ENCODE results near the gene ZFPL1.

ZFPL1 gene

DNA sequence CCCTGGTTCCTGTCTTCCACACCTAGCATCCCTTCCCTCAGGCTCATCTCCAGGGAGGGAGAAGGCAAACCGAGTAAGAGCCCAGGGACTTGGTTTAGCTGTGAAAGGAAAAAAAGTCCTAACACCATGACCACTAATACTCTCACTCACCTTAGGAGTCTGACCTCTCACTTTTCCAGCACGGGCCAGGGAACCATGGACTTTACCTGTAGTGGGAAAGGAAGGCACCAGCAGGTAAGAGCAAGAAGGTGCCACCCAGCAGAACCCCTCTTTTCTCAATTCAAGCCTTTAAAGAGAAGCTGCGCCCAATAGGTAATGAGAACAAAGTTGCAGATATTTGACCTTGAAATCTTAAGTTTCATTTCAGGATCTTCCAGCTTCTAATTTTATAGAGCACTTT is 36.8 kb downstream of the ZFPL1 start:
- no peak for TF ChIP-seq ISL1 (CRISPR knock-in tag; IDR thresholded peaks at IDR 0.05)
- no peak for TF ChIP-seq GLIS3 (CRISPR knock-in tag; IDR thresholded peaks at IDR 0.05)
- TF ChIP-seq CSDC2 (CRISPR knock-in tag; IDR thresholded peaks at IDR 0.05), result no peak
- no peak for TF ChIP-seq ZFP3 (CRISPR knock-in tag; IDR thresholded peaks at IDR 0.05)
- TF ChIP-seq ZFP30 (CRISPR knock-in tag; IDR thresholded peaks at IDR 0.05), result no peak
- no peak for TF ChIP-seq BACH2 (CRISPR knock-in tag; IDR thresholded peaks at IDR 0.05; ENCODE audit: borderline replicate concordance)
- TF ChIP-seq TCF4 (CRISPR knock-in tag; IDR thresholded peaks at IDR 0.05; ENCODE audit: borderline replicate concordance), result no peak
- TF ChIP-seq POU6F1 (CRISPR knock-in tag; IDR thresholded peaks at IDR 0.05; ENCODE audit: borderline replicate concordance, low read depth), result no peak
- TF ChIP-seq PPARA (CRISPR knock-in tag; IDR thresholded peaks at IDR 0.05; ENCODE audit: borderline replicate concordance), result no peak
- TF ChIP-seq RARB (CRISPR knock-in tag; IDR thresholded peaks at IDR 0.05), result no peak
- TF ChIP-seq ARNTL (CRISPR knock-in tag; IDR thresholded peaks at IDR 0.05; ENCODE audit: borderline replicate concordance, low read depth), result no peak
- TF ChIP-seq TSHZ2 (CRISPR knock-in tag; IDR thresholded peaks at IDR 0.05), result no peak
- no peak for TF ChIP-seq TOX (CRISPR knock-in tag; IDR thresholded peaks at IDR 0.05; ENCODE audit: borderline replicate concordance)
- no peak for ATAC-seq

- TF ChIP-seq TSHZ2 (CRISPR knock-in tag; IDR thresholded peaks at IDR 0.05) (no peak), OSR1 (CRISPR knock-in tag; IDR thresholded peaks at IDR 0.05) (no peak), ZC3H10 (CRISPR knock-in tag; IDR thresholded peaks at IDR 0.05) (no peak), RARB (CRISPR knock-in tag; IDR thresholded peaks at IDR 0.05) (no peak), PPARA (CRISPR knock-in tag; IDR thresholded peaks at IDR 0.05; ENCODE audit: borderline replicate concordance) (no peak), ZNF70 (CRISPR knock-in tag; IDR thresholded peaks at IDR 0.05) (no peak)
- TF ChIP-seq, protein P1, sequence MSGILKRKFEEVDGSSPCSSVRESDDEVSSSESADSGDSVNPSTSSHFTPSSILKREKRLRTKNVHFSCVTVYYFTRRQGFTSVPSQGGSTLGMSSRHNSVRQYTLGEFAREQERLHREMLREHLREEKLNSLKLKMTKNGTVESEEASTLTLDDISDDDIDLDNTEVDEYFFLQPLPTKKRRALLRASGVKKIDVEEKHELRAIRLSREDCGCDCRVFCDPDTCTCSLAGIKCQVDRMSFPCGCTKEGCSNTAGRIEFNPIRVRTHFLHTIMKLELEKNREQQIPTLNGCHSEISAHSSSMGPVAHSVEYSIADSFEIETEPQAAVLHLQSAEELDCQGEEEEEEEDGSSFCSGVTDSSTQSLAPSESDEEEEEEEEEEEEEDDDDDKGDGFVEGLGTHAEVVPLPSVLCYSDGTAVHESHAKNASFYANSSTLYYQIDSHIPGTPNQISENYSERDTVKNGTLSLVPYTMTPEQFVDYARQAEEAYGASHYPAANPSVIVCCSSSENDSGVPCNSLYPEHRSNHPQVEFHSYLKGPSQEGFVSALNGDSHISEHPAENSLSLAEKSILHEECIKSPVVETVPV (CRISPR knock-in tag; IDR thresholded peaks at IDR 0.05), result no peak
- TF ChIP-seq, protein P2, sequence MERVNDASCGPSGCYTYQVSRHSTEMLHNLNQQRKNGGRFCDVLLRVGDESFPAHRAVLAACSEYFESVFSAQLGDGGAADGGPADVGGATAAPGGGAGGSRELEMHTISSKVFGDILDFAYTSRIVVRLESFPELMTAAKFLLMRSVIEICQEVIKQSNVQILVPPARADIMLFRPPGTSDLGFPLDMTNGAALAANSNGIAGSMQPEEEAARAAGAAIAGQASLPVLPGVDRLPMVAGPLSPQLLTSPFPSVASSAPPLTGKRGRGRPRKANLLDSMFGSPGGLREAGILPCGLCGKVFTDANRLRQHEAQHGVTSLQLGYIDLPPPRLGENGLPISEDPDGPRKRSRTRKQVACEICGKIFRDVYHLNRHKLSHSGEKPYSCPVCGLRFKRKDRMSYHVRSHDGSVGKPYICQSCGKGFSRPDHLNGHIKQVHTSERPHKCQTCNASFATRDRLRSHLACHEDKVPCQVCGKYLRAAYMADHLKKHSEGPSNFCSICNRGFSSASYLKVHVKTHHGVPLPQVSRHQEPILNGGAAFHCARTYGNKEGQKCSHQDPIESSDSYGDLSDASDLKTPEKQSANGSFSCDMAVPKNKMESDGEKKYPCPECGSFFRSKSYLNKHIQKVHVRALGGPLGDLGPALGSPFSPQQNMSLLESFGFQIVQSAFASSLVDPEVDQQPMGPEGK (CRISPR knock-in tag; IDR thresholded peaks at IDR 0.05; ENCODE audit: borderline replicate concordance), result no peak
- ATAC-seq, result no peak
These were observed 37.4 kb downstream of the ZFPL1 start for GRCh38 chr11:65121447-65121864.

DNA sequence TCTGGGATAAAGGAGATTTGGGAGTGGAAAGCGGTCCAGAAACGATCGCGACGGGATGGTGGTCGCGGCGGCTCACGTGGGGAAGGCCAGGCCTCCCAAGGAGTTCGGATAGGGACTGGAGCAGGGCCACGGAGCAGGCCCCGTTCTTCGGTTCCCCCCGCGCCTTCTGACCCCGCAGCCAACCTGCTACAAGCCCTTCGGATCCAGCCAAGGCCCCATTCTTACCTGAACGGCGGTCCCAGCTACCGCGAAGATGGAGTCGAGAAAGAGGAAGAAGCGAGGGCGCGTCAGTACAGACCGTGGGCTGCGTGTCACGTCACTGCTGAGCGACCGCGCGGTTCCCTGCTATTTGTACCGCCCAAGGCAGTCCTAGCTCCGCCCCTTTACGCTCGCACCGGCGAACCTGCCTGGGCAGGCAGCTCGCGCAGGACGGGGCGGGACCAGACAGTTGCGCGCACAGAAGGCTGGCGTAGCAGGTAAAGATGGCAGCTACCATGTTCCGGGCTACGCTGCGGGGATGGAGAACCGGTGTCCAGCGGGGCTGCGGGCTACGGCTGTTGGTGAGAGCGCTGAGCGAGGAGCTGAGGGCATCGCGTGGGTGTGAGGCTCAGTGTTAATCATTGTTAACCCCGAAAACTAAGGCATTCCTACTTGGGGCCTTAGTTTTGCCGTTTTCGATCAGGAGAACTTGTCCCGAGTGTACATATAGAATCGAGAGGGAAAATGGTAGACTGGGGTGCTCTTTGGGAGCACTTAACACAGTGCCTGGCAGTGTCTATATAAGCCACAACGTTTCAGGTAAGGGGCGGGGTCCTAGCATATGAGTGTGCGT is 38.1 kb downstream of the ZFPL1 start, which contains the start of the genes FAU and MRPL49:
Gene FAU (minus strand): TSS at position 270 of the 832 bp plus-strand sequence. CDS start 321 bp downstream, outside the sequence.
Gene MRPL49 (plus strand): TSS at position 457 of the 832 bp plus-strand sequence. CDS start 26 bp downstream, at position 483.
- TF ChIP-seq RARB (CRISPR knock-in tag; IDR thresholded peaks at IDR 0.05) (no peak), ZFP3 (CRISPR knock-in tag; IDR thresholded peaks at IDR 0.05) (0 out of 2 replicates have a peak, but pooled peaks have one; percentile 13)

More for the DNA sequence above, 38.1 kb downstream of the ZFPL1 start, which contains the start of the genes FAU and MRPL49:
- peak; percentile 88 for ATAC-seq
